ENCODE results near the gene SPTBN1. TPM values are rescaled to one million over a fixed set of nuclear protein-coding genes. Genes with fewer than 3 reads are reported as not detected.

SPTBN1 gene
- 217 and 227 TPM in 2 replicates for total RNA-seq
- long read RNA-seq, transcript SPTBN1-204 (4 exons, 3,332 nt) = major isoform, 6 of 99 reads
- long read RNA-seq, partial matches to known transcripts = 83 of 99 reads
- long read RNA-seq, other reads (novel, unspliced or antisense) = 10 of 99 reads

DNA sequence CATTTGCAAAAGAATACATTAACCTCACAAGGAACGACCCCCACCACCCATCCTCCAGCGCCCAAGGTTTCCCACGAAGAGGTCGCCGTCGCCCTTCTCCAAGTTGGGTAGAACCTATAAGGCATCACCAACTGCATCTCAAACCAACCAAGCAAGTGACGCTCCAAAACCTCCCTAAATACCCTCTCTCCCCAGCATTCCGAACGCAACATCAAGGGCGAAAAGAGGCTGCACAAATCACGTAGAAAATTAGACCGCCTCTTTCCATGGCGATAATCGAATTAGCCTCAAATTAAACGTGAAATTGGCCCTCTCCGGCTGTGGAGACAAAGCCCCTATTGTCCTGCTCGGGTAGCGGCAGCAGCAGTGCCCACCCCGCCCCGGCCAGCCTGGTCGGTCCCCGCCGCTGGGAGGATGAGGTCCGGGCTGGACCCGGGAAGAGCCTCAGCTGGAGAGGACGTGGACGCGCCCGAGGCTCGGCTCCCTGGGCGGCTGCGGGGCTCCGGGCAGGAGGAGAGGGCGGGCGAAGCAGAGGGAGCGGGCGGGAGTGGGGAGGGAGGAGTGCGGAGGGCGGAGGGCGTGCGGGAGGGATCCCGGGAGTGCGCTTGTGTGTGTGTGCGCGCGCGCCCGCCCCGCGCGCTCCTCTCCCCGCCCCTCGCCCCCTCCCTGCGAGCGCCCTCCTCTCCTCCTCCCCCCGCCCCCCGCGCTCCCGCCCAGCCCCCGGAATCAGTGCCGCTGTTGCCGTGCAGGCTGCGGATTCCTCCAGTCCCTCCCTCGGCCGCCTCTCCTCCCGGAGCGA is at the start of gene SPTBN1:
SPTBN1 (plus strand) TSS at position 765 of the 799 bp plus-strand sequence. CDS start 70,092 bp downstream, outside the sequence.
- Mint-ChIP-seq H3K27me3 (ENCODE audit: low read depth) (peaks cover 3% of the 10 kb centered on the region), H3K36me3 (ENCODE audit: low read depth) (no peaks in the 10 kb centered on the region), H3K9me3 (no peaks in the 10 kb centered on the region), H3K27ac (ENCODE audit: unreplicated experiment) (peak within 1 kb of the TSS; percentile 91), H3K4me1 (peaks cover 38% of the 10 kb centered on the region), H3K4me3 (peak within 1 kb of the TSS; percentile 97)
- peak; percentile 80 for DNase-seq (ENCODE audit: low read depth, low spot score)
- TF ChIP-seq CTCF (conservative IDR thresholded peaks at IDR 0.05) = no peak

DNA sequence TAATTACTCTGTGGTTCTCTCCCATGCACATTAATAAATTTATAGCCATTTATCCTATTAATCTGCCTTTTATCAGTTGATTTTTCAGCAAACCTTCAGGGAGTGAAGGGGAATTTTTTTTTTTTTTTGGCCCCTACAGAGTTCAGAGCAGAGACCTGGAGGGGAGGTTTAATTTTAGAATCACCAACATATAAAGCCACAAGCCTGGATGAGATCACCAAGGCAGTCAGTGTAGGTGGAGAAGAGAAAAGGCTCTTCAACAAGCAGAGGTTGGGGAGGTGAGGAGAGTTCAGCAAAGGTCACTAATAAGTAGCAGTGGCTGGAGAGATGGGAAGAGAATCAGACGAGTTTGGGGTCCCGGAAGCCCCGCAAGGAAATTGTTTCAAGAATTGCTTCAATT is 48.4 kb upstream of the SPTBN1 start:
- Mint-ChIP-seq H3K27ac (ENCODE audit: unreplicated experiment) (peak overlapping the region; percentile 2), H3K4me3 (no peak overlapping the region), H3K9me3 (no peaks in the 10 kb centered on the region), H3K27me3 (ENCODE audit: low read depth) (no peaks in the 10 kb centered on the region), H3K4me1 (peaks cover 63% of the 10 kb centered on the region), H3K36me3 (ENCODE audit: low read depth) (no peaks in the 10 kb centered on the region)
- TF ChIP-seq CTCF (conservative IDR thresholded peaks at IDR 0.05) = no peak
- DNase-seq (ENCODE audit: low read depth, low spot score) = no peak

DNA sequence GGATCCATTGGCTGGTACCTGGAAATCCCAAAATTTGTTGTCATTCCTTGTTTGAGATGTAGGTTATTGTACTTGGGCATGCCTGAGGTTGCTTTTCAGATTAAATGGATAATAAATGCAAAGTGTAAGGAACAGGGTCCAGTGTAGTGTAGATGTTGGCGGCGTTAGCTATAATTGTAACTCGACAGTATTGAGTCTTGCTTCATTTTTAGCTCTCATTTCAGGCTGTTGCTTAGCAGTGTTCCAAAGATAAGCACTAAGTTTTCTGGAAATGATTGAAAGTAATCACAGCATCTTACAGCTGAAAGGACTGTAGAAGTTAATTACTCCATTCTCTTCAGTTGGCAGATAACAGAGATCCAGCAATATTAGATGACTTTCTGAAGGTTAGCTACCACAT is 47.8 kb upstream of the SPTBN1 start:
- peaks cover 57% of the 10 kb centered on the region for H3K4me1 Mint-ChIP-seq
- no peak overlapping the region for H3K27ac Mint-ChIP-seq (ENCODE audit: unreplicated experiment)

GRCh38 chr2:54409752-54410151 is 46.4 kb upstream of the SPTBN1 start:
- Mint-ChIP-seq H3K9me3 (no peaks in the 10 kb centered on the region), H3K27me3 (ENCODE audit: low read depth) (no peaks in the 10 kb centered on the region), H3K27ac (ENCODE audit: unreplicated experiment) (peak overlapping the region; percentile 20), H3K4me1 (peaks cover 47% of the 10 kb centered on the region), H3K4me3 (peak overlapping the region; percentile 3), H3K36me3 (ENCODE audit: low read depth) (no peaks in the 10 kb centered on the region)
- no peak for TF ChIP-seq CTCF (conservative IDR thresholded peaks at IDR 0.05)
- DNase-seq (ENCODE audit: low read depth, low spot score) = peak; percentile 14

More for the DNA sequence above, 47.8 kb upstream of the SPTBN1 start:
- no peak overlapping the region for H3K4me3 Mint-ChIP-seq
- no peaks in the 10 kb centered on the region for H3K9me3 Mint-ChIP-seq
- no peaks in the 10 kb centered on the region for H3K36me3 Mint-ChIP-seq (ENCODE audit: low read depth)
- DNase-seq (ENCODE audit: low read depth, low spot score) = no peak
- H3K27me3 Mint-ChIP-seq (ENCODE audit: low read depth) = no peaks in the 10 kb centered on the region
- TF ChIP-seq CTCF (conservative IDR thresholded peaks at IDR 0.05) = no peak

GRCh38 chr2:54411801-54412354 is 44.2 kb upstream of the SPTBN1 start:
- no peaks in the 10 kb centered on the region for H3K36me3 Mint-ChIP-seq (ENCODE audit: low read depth)
- peaks cover 52% of the 10 kb centered on the region for H3K4me1 Mint-ChIP-seq
- H3K4me3 Mint-ChIP-seq = no peak overlapping the region
- H3K27ac Mint-ChIP-seq (ENCODE audit: unreplicated experiment) = no peak overlapping the region
- no peak for DNase-seq (ENCODE audit: low read depth, low spot score)
- H3K27me3 Mint-ChIP-seq (ENCODE audit: low read depth) = no peaks in the 10 kb centered on the region
- TF ChIP-seq CTCF (conservative IDR thresholded peaks at IDR 0.05) = no peak
- no peaks in the 10 kb centered on the region for H3K9me3 Mint-ChIP-seq
